RPMI8226 (cell line): ENCODE results near the gene PASK.
A peak's percentile ranks its signal among the peaks of the same experiment; 100 is the strongest.

Experiments
- DNase-seq: peaks from one replicate; pipeline ENCODE4 v3.0.0-alpha.2; 2015

PASK gene

DNA sequence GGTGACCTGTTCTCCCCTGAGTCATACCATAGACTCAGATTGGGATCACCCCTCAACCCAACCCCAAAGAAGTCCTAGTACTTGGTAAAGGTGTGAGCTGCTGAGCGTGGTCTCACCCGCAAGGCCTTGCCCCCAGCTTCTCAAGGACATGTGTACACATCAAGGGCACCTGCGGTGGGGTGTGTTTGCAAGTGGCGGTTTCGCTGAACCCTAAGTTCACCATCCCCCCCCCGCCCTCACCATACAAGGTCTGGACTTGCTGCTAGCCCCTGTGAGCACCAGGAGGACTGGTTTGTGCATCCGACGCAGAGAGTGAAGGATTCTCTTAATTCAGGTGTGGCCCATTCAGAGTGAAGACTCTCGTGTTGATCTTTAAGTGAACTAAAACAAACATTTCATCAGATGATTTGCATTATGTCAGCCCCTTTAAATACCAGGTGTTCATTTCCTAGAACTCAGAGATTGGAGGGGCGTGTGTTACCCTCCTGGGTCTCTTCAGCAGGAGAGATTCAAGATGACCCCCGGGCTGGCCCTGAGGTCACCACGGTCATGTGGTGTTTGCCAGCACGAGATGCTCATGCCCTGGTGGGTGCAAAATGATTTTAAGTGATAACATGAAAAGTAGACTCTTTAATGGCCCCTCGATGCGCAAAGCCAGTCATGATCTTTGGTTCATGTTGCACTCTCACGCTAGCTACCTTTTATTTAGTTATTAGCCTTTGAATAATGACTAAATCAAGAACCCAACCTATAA is 75.0 kb downstream of the PASK start:
- DNase-seq = no peak

DNA sequence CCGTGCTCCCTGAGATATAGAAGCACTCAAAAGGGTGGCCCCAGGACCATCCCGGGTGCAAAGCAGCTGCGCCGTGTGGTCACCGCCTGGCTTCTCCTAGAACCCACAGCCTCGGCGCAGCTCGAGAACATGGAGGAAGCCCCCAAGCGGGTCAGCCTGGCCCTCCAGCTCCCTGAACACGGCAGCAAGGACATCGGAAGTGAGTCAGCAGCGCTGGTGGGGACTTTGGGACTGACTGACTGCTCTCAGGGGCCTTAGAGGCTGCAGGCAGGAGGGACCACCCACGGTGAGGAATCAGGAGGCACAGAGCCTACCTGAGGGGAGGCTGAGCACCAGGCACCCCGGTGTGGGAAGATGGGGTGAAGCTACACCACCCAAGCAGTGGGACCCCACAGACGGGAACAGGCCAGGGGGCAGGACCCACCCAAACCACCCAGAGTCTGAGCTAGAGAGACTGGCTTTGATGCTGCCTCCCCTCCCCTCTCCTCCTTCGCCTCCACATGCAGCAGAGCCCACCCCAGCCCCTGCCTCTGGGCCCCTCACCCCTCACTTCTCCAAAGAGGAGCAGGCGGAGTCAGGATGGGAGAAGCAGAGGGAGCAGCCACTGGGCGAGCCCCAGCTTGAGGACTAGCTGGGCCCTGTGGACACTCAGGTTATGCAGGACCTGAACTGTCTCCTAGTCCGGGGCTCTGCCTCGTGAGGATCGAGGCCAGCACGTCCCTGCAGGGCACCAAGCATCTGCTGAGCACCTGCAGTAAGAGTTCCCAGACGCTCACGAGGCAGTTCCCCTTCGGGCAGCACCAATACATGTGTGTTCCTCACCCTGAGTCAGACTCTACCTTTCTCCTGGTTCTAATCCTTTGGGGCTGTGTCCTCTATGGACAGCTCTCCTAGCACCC is 75.9 kb downstream of the PASK start:
- no peak for DNase-seq

DNA sequence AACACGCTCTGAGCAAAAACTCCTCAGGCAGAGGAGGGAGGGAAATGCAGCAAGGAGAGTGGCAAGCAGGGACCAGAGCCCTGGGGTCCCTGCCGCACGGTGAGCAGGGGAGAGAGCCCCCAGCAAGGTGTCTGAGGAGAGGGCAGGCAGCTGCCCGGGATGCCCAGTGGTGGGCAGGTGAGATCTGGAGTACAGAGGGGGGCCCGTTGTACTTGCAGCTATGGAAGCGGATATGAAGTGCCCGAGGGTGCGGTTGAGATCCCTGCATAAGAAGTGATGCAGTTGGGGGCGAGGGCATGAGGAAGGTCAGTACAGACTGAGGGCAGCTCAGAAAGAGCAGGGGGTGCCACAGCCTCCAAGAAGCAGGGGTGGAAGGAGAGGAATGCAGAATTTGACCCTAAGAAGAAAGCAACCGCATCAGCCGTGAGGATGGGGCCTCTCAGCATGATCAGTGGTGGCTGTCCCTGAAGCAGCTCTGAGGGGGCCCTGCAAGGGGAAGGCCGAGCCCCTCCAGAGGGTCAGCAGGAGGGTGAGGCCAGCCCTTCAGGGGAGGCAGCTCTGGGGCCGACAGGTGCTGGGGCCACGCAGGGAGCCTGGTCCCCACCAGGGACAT is 76.6 kb downstream of the PASK start:
- DNase-seq = no peak

GRCh38 chr2:241072151-241072550 is 77.1 kb downstream of the PASK start:
- DNase-seq = no peak

DNA sequence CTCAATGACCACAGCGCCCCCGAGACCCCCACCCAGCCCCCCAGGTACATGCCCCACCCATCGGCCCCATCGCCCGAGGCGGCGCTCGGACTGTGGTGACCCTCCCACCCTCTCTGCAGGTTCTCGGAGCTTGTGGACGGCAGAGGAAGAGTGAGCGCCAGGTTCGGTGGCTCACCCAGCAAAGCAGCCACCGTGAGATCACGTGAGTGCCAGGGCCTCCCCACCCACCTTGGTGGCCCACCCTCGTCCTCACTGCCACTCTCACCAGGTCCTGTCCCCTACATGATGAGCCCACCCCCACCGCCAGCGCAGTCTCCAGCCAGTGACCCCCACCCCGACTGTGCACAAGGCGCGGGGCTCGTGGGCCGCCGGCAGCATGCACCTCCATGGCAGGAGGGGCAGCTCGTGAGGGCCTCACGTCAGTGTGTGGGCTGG is 77.6 kb downstream of the PASK start:
- DNase-seq = no peak

- no peak for DNase-seq
These were observed 78.2 kb downstream of the PASK start for GRCh38 chr2:241070811-241071676.

GRCh38 chr2:241070361-241070760 is 78.9 kb downstream of the PASK start:
- DNase-seq = no peak

DNA sequence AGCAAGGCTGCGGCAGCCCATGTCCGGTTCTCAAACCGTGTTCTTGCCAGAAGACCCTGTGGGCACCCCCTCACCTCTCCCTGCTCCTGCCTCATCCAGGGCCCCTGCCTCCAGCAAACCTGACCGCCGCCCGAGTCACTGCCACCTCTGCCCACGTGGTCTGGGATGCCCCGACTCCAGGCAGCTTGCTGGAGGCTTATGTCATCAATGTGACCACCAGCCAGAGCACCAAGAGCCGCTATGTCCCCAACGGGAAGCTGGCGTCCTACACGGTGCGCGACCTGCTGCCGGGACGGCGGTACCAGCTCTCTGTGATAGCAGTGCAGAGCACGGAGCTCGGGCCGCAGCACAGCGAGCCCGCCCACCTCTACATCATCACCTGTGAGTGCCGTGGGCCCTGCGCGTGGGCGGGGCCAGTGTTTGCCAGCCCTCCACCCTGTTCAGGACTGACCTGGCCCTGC is 79.4 kb downstream of the PASK start:
- no peak for DNase-seq

GRCh38 chr2:241068942-241069810 is 80.1 kb downstream of the PASK start:
- no peak for DNase-seq

- no peak for DNase-seq
These were observed 80.9 kb downstream of the PASK start for GRCh38 chr2:241068136-241068941.

DNA sequence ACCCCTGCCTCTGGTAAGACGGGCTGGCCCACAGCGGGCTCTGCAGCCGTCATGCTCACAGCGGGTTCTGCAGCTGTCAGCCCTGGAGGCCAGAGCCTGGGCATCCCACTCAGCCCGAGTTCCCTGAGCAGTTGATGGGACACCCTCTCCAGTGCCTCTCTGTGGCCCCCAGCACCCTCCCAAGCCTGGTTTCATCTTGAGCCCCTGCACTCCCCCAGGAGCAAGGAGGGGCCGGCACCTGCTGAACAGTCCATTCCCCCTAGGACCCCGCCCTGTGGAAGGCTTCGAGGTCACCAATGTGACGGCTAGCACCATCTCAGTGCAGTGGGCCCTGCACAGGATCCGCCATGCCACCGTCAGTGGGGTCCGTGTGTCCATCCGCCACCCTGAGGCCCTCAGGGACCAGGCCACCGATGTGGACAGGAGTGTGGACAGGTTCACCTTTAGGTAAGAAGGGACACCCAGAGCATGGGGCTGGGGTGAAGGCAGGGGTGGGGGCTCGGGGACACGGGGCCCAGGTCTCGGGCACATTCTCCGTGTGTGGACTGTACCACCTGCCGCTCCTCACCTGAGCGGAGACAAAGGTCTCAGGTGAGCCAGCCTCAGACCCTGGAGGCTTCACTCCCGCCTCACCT is 81.7 kb downstream of the PASK start:
- DNase-seq = no peak

DNA sequence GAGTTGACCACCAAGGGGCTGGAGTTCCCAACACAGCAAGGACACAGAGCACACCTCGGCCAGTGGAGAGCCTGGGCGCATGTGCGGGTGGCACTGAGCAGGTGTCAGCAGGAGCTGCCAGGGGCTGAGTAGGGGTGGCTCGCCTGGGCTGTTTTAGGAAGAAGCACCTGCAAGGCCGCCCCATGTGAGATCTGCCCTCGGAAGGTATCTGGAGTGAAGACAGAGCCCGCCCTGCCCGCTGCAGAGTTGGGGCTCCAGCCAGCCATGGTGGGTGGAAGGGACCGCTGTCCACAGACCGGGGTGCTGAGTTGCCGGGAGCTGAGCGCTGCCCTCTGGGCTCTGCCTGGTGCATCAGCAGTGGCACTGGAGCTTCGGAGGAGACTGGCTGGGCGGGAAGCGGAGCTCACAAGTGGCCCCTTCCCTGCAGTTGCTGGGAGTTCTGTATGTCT is 82.4 kb downstream of the PASK start:
- DNase-seq = peak; percentile 11

GRCh38 chr2:241066171-241066892 is 82.9 kb downstream of the PASK start:
- DNase-seq = no peak

- DNase-seq = no peak
These were observed 83.9 kb downstream of the PASK start for GRCh38 chr2:241065355-241065803.

- DNase-seq = no peak
These were observed 84.4 kb downstream of the PASK start for GRCh38 chr2:241064802-241065354.

DNA sequence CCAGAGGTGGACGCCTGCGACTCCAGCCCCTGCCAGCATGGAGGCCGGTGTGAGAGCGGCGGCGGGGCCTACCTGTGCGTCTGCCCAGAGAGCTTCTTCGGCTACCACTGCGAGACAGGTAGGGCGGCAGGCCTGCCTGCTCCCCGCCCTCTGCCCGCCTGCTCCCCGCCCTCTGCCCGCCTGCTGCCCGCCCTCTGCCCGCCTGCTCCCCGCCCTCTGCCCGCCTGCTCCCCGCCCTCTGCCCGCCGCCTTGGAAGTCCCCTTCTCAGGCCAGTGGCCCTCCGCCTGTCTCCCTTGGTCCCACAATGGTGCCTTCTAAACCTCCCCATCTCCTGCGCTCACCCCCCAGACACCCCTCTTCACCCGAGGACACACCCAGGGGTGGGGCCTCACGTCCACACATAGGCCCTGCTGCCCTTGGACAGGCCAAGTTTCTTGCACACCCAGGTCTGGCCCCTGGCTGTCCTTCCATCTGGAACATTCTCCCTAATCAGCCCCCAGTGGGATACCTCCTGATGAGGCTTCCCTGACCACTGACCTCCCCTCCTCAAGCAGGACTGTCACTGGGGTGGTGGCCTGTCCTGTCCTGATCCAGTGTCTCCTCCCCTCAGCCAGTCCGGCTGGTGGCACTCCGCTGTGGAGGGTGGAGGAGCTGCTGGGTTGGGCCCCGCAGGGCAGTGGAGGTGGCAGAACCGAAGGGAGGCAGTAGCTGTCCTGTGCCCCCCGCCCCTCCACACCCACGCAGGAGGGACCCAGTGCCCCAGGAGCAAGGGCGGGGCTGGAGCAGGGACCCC is 85.1 kb downstream of the PASK start:
- peak; percentile 45 for DNase-seq

GRCh38 chr2:241063587-241063986 is 85.7 kb downstream of the PASK start:
- no peak for DNase-seq

GRCh38 chr2:241063093-241063551 is 86.2 kb downstream of the PASK start:
- no peak for DNase-seq
